ENCODE measurements around the gene WNT8B. TPM values are rescaled to one million over a fixed set of nuclear protein-coding genes. Genes with fewer than 3 reads are reported as not detected.

The WNT8B gene
- polyA plus RNA-seq, 1 donor (not counting 4 experiments of a cell fraction or from before 2014, with no cell fraction given): not detected

- Histone ChIP-seq H3K9me3 (ENCODE audit: control insufficient read depth, low read depth, low read length) (no peaks in the 10 kb centered on the region), H3K4me3 (ENCODE audit: control insufficient read depth in 2 of 3, extremely low read depth in 1 of 3, insufficient read depth in 2 of 3, low read depth in 1 of 3, low read length in 3 of 3) (no peak overlapping the region), H3K9ac (ENCODE audit: control insufficient read depth, extremely low read depth, insufficient read depth, low read length) (no peak overlapping the region), H2AFZ (ENCODE audit: control insufficient read depth, low read length) (no peak overlapping the region), H3K4me1 (ENCODE audit: control insufficient read depth, extremely low read depth, insufficient read depth, low read length) (peaks cover 10% of the 10 kb centered on the region), H3K36me3 (ENCODE audit: control insufficient read depth in 2 of 2, extremely low read depth in 1 of 2, insufficient read depth in 2 of 2, low read length in 2 of 2) (peaks cover 3 to 7% of the 10 kb centered on the region in 2 experiments), H3K4me2 (ENCODE audit: control insufficient read depth, extremely low read depth, insufficient read depth, low read depth, low read length) (no peak overlapping the region), H3K9me1 (ENCODE audit: control insufficient read depth, extremely low read depth, insufficient read depth, low read length) (no peaks in the 10 kb centered on the region), H3K27ac (ENCODE audit: control insufficient read depth, insufficient read depth, low read length) (no peak overlapping the region), H4K20me1 (ENCODE audit: control insufficient read depth, extremely low read depth, insufficient read depth, low read length) (peaks cover 3% of the 10 kb centered on the region), H3K27me3 (ENCODE audit: control insufficient read depth, extremely low read depth, insufficient read depth, low read length) (peaks cover 20% of the 10 kb centered on the region), H3K79me2 (ENCODE audit: control insufficient read depth, insufficient read depth, low read length) (no peaks in the 10 kb centered on the region)
- DNase-seq (ENCODE audit: low read depth, low spot score): no peak
- dilution Hi-C loops (cut with MboI; ENCODE audit: extremely low pct_ligation_motif_present, low sequenced_read_pairs): no loop called here
- TF ChIP-seq CTCF (optimal IDR thresholded peaks at IDR 0.05 in 1 of 3, IDR thresholded peaks at IDR 0.05 in 1 of 3, conservative IDR thresholded peaks at IDR 0.05 in 1 of 3; ENCODE audit: extremely low read depth in 1 of 3, insufficient read depth in 2 of 3, low read length in 3 of 3) (no peak), EZH2 (IDR thresholded peaks at IDR 0.05; ENCODE audit: low read length) (no peak)
- FAIRE-seq: no peak
Observed at GRCh38 chr10:100485366-100485765, 22.6 kb downstream of the WNT8B start.

GRCh38 chr10:100485801-100486495, 23.1 kb downstream of the WNT8B start:
- H2AFZ ChIP-seq (ENCODE audit: control insufficient read depth, low read length): no peak overlapping the region
- H3K4me2 ChIP-seq (ENCODE audit: control insufficient read depth, extremely low read depth, insufficient read depth, low read depth, low read length): no peak overlapping the region
- H3K79me2 ChIP-seq (ENCODE audit: control insufficient read depth, insufficient read depth, low read length): no peaks in the 10 kb centered on the region
- no peak overlapping the region for H3K27ac ChIP-seq (ENCODE audit: control insufficient read depth, insufficient read depth, low read length)
- peaks cover 10% of the 10 kb centered on the region for H3K4me1 ChIP-seq (ENCODE audit: control insufficient read depth, extremely low read depth, insufficient read depth, low read length)
- H3K27me3 ChIP-seq (ENCODE audit: control insufficient read depth, extremely low read depth, insufficient read depth, low read length): peaks cover 14% of the 10 kb centered on the region
- DNase-seq (ENCODE audit: low read depth, low spot score) (no peak), FAIRE-seq (no peak)
- H3K4me3 ChIP-seq (ENCODE audit: control insufficient read depth in 2 of 3, extremely low read depth in 1 of 3, insufficient read depth in 2 of 3, low read depth in 1 of 3, low read length in 3 of 3): no peak overlapping the region
- no peak overlapping the region for H3K9ac ChIP-seq (ENCODE audit: control insufficient read depth, extremely low read depth, insufficient read depth, low read length)
- TF ChIP-seq EZH2 (IDR thresholded peaks at IDR 0.05; ENCODE audit: low read length) (no peak), CTCF (optimal IDR thresholded peaks at IDR 0.05 in 1 of 3, IDR thresholded peaks at IDR 0.05 in 1 of 3, conservative IDR thresholded peaks at IDR 0.05 in 1 of 3; ENCODE audit: extremely low read depth in 1 of 3, insufficient read depth in 2 of 3, low read length in 3 of 3) (no peak)
- H3K9me1 ChIP-seq (ENCODE audit: control insufficient read depth, extremely low read depth, insufficient read depth, low read length): no peaks in the 10 kb centered on the region
- H3K9me3 ChIP-seq (ENCODE audit: control insufficient read depth, low read depth, low read length): no peaks in the 10 kb centered on the region
- H4K20me1 ChIP-seq (ENCODE audit: control insufficient read depth, extremely low read depth, insufficient read depth, low read length): peaks cover 3% of the 10 kb centered on the region
- dilution Hi-C loops (cut with MboI; ENCODE audit: extremely low pct_ligation_motif_present, low sequenced_read_pairs): no loop called here
- H3K36me3 ChIP-seq (ENCODE audit: control insufficient read depth in 2 of 2, extremely low read depth in 1 of 2, insufficient read depth in 2 of 2, low read length in 2 of 2): peaks cover 3 to 8% of the 10 kb centered on the region in 2 experiments

All from keratinocyte (primary cell).